AML-193 (cell line): ENCODE measurements around the gene CMC4.

ENCODE experiments used
- DNase-seq, 2 experiments: peaks; one replicate each; lab custom pipeline; 2025; lab: John Stamatoyannopoulos, UW

CMC4 gene

DNA sequence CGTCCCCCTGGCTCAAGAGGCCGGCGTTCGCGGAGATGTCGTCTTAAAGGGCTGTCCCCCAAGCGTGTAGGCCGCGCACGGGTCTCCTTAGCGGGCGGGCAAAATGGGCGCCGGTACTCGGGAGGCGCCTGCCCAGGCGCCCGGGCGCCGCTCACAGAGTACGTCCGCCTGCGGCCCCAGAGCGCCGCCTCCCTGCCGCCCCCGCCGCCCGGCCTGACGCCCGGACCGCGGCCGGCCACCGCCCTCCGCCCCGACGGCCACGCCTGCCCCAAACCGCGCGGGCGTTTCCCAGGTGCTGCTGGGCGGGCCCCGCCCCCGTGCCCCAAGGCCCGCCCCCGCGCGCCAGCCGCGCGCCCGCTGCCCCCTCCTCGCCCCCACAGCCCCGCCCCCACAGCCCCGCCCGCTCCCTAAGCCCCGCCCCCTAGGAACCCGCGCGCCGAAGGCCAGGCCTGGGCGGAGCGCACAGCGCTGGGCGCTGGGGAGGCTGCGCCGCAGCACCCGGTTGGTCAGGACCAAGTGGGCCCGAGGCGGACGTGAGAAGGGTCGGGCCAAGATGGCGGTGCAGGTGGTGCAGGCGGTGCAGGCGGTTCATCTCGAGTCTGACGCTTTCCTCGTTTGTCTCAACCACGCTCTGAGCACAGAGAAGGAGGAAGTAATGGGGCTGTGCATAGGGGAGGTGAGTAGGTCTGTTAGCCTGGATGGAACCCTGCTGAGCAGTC, at the start of gene CMC4, which contains the start of the genes BRCC3 and MTCP1:
CMC4 (minus strand) TSS at position 162 of the 719 bp plus-strand sequence. CDS start 7,113 bp downstream, outside the sequence.
BRCC3 (plus strand) TSS at position 534 of the 719 bp plus-strand sequence; CDS start at position 554, 20 bp downstream.
MTCP1 (minus strand) TSS at position 162 of the 719 bp plus-strand sequence. CDS start 5,126 bp downstream, outside the sequence.
- DNase-seq = peak; percentile 45 to 55

DNA sequence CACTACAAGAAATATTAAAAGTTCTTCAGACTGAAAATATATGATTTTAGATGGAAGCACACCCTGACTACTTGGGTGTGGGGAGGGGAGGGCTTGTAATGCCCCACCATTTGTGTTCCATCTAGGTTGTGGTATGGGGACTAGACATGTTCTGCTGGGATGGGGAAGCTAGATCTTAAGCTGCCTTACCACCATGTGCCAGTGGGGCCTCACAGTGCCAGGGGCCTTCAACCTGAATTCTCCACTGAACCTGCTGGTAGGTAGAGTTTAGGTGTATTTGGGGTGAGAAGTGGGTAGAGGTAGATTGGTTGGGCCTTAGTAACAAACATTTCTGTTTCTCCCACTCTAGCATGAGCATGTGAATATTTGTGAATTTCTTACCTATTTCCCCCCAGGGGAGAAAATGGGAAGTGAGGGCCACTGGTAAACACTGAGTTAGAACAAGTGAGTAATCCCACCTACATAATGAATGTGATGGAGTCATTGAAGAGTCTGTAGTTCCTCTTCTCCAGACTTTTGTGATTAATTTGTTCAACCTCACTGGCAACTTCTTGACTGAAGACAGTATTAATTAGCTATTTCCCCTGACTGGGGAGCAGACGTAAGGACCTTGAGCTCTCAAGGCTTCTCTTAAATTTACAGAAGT, 44.4 kb upstream of the CMC4 start:
- no peak for DNase-seq

DNA sequence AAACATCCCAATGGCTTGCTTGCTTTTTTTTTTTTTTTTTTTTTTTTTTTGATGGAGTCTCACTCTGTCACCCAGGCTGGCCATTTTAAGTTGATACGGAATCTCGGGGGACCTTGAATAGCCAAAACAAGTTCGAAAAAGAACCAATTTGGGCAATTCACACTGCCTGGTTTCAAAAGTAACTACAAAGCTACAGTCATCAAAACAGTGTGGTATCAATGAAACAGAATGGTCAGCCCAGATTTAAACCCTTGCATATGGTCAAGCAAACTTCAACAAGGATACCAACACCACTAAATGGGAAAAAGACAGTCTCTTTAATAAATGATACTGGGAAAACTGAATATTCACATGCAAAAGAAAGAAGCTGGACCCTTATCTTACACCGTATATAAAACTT, 42.2 kb upstream of the CMC4 start:
- no peak for DNase-seq

- no peak for DNase-seq
Measured at GRCh38 chrX:155112171-155112570, 41.2 kb upstream of the CMC4 start.

- no peak for DNase-seq
Measured at GRCh38 chrX:155108427-155108826, 37.5 kb upstream of the CMC4 start.

GRCh38 chrX:155105919-155106318, 35.0 kb upstream of the CMC4 start:
- DNase-seq = no peak

GRCh38 chrX:155094468-155095061, 23.6 kb upstream of the CMC4 start:
- DNase-seq = peak; percentile 38 to 47

DNA sequence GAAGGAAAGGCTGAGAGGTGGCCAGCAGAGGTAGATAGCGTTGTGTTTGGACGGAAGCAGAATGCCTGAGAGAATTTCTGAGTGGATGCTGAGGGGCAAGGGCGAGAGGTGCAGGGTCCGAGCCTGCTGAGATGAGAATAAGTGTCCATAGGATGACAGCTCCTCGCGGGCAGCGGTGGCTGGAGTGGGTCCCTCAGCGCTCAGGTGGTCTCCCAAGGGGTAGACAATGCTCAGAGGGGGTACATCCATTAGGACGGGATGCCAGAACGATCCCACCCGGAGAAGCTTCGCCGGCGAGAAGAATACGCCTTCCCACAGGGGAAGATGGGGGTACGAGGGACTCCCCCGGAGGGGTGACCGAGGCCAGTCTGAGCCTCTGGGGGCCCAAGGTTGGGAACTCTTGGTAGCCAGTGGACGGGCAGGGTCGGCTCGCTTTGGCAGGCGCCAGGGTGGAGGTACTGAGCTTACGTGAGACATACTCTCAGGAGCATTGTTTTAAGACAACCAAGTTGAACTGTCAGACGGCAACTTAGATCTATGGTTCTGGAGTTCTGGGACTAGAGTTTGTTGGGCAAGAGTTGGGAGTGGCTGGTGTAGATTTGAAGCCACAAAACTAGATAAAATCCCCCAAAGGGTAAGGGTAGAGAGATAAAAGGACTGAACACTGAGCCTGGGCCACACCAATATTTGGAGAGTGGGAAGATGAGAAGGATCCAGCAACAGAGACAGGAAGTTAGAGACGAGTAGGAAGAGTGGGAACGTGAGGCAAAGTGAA, 16.2 kb upstream of the CMC4 start:
- DNase-seq = no peak

DNA sequence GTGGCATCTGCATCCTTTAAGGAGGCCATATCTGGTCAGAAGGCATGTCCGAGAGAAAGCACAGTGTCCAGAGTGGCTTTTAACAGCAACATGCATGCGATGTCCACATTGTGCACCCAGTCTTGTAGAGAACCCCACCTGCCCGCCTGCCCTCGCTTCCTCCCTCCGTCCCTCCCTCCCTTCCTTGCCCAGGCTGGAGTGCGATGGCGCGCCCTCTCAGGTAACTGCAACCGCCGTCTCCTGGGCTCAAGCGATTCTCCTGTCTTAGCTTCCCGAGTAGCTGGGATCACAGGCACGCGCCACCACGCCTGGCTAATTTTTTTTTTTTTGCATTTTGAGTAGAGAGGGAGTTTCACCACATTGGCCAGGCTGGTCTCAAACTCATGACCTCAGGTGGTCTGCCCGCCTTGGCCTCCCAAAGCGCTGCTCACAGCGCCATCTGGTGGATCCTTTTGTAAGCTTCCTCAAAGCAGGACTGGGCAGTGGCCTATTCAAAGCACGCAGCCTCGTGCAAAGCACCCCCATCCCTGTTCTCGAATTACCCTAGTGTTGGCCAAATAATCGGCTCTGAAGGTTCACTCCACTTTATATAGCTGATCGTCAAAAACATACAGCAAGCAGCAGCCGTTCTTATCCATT, 15.4 kb upstream of the CMC4 start:
- no peak for DNase-seq

DNA sequence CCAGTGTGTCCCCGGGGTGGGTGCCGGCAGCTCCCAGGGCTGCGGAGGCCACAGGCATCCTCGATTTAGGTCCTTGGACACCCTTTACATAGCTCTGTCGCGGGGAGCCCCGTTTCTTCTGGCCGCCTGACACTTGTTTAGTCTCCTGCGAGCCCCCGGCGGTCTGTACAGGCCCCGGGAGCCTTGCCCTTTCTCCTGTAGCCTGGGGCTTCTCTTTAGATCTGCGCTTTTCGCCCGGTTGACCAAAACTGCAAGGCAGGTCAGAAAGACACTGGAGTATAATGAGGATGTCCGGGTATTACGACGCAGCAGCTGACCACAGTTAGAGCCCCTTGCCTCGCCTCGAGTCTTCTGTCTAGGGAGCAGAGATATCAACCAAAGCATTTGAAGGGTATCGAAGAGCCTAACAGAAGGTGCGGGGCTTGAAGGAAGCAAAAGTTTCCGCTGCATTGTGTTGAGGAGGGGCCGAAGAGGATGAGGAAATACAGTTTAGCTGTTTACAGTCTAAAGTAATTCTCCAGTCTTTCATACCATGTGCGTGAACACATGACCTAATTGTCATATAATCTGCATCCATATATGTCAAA, 851 bp upstream of the CMC4 start:
- peak; percentile 31 to 41 for DNase-seq

DNA sequence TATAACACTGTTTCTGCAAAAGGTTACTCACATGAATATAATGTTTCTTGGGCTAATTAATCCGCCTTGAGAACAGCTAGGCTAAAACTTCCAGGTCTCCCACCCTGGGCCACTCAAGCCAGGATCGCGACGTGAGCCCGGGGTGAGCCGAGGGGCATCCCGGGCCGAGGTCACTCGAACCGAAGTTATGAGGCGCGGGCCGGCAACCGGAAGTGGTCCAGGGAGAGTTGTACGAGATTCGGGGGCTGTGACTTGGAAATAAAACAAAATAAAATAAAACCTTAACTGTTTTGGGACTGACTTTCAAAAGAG, 317 bp downstream of the CMC4 start:
- no peak for DNase-seq

GRCh38 chrX:155070038-155070437, 898 bp downstream of the CMC4 start:
- DNase-seq = no peak

DNA sequence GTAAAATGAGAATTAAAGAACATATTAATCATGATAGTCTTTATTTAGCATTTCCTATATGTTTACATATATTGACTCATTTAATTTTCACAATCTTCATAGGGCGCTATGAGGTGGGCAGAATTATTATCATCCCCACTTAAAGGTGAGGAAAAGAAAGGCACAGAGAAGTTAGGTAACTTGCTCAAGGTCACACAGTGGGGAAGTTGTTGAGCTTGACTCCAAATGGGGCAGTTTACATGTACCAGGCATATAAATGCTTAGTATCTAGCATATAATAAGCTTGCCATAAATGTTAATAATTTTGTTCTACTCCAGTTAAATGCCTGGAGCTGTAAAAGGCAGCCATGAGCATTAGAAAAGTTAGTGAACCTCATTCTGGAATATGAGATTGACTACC, 1.5 kb downstream of the CMC4 start:
- DNase-seq = no peak

GRCh38 chrX:155068165-155068564, 2.8 kb downstream of the CMC4 start:
- no peak for DNase-seq

- no peak for DNase-seq
Measured at GRCh38 chrX:155065035-155065734, 5.8 kb downstream of the CMC4 start.

GRCh38 chrX:155061760-155062159, 9.2 kb downstream of the CMC4 start:
- no peak for DNase-seq

- peak; percentile 2 to 20 for DNase-seq
Measured at GRCh38 chrX:155056877-155057792, 13.8 kb downstream of the CMC4 start.

- no peak for DNase-seq
Measured at GRCh38 chrX:155056471-155056870, 14.5 kb downstream of the CMC4 start.

DNA sequence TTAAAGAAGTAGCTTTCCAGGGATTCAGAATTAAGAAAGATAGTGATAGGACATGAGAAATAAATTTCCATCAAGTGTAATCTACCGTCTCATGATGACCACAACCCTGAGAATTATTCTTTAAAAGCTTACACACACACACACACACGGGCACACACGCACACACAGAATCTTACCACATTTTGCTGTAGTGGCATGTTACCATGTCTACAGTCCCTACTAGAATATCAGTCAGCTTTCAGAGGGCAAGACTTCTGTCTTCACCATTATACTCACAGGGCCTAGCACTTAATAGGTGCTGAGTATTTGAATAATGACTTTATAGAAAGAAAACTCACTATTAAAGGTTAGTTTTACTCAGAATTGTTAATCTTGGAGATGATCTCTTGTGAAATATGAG, 15.4 kb downstream of the CMC4 start:
- no peak for DNase-seq

GRCh38 chrX:155054255-155054654, 16.7 kb downstream of the CMC4 start:
- DNase-seq = no peak
